Measurements from ENCODE around the gene ZNF680.
"Not testable (repeated sequence)": the region's sequence is repeated elsewhere in the genome, so short reads cannot be mapped to it uniquely, and the experiment has no call there.

ZNF680 gene

GRCh38 chr7:64555046-64555445, 7.8 kb downstream of the ZNF680 start:
- DNase-seq, result no peak

- DNase-seq, result not testable (repeated sequence)
Measured at GRCh38 chr7:64554188-64554587, 8.7 kb downstream of the ZNF680 start.

GRCh38 chr7:64551375-64552142, 11.3 kb downstream of the ZNF680 start:
- DNase-seq, result no peak

GRCh38 chr7:64544010-64544409, 18.9 kb downstream of the ZNF680 start:
- no peak for DNase-seq

- DNase-seq, result no peak
Measured at GRCh38 chr7:64541438-64542359, 21.2 kb downstream of the ZNF680 start.

- no peak for DNase-seq
Measured at GRCh38 chr7:64533756-64534155, 29.1 kb downstream of the ZNF680 start.

- DNase-seq, result no peak
Measured at GRCh38 chr7:64528770-64529169, 34.1 kb downstream of the ZNF680 start.

GRCh38 chr7:64521409-64521984, 41.4 kb downstream of the ZNF680 start:
- DNase-seq, result no peak

- no peak for DNase-seq
Measured at GRCh38 chr7:64516451-64516850, 46.4 kb downstream of the ZNF680 start.

GRCh38 chr7:64515781-64516180, 47.1 kb downstream of the ZNF680 start:
- no peak for DNase-seq

GRCh38 chr7:64515330-64515729, 47.5 kb downstream of the ZNF680 start:
- no peak for DNase-seq

- no peak for DNase-seq
Measured at GRCh38 chr7:64509583-64509982, 53.3 kb downstream of the ZNF680 start.

GRCh38 chr7:64504581-64505120, 58.2 kb downstream of the ZNF680 start:
- DNase-seq, result no peak

GRCh38 chr7:64498270-64498669, 64.6 kb downstream of the ZNF680 start:
- no peak for DNase-seq

- no peak for DNase-seq
Measured at GRCh38 chr7:64494912-64495461, 67.9 kb downstream of the ZNF680 start.

- DNase-seq, result no peak
Measured at GRCh38 chr7:64485623-64486022, 77.2 kb downstream of the ZNF680 start.

Measured in CD4-positive, alpha-beta T cell treated with Interleukin-4 for 1 hour (primary cell).